Duodenal mucosa (tissue), 2 donors: Measurements from ENCODE around the gene APP.
A peak's percentile ranks its signal among the peaks of the same experiment; 100 is the strongest.
"Not testable (repeated sequence)": the region's sequence is repeated elsewhere in the genome, so short reads cannot be mapped to it uniquely, and the experiment has no call there.

ENCODE experiments used
- H3K27ac ChIP-seq: one replicate; pipeline ENCODE4 v1.7.0; 2013; ENCODE audit warnings: low read depth, low read length
- H3K27me3 ChIP-seq, 2 donors: one replicate each; pipeline ENCODE4 v1.7.0; 2013; ENCODE audit warnings: low read length in 2 of 2, control low read depth in 1 of 2; ENCODE audit not compliant: insufficient read depth in 2 of 2, control insufficient read depth in 1 of 2
- H3K36me3 ChIP-seq, 2 donors: one replicate each; pipeline ENCODE4 v1.7.0; 2013; ENCODE audit warnings: low read length in 2 of 2, control low read depth in 1 of 2; ENCODE audit not compliant: insufficient read depth in 2 of 2, control insufficient read depth in 1 of 2
- H3K4me1 ChIP-seq, 2 donors: one replicate each; pipeline ENCODE4 v1.7.0; 2013; ENCODE audit warnings: low read length in 2 of 2, control low read depth in 1 of 2; ENCODE audit not compliant: insufficient read depth in 2 of 2, control insufficient read depth in 1 of 2
- H3K4me3 ChIP-seq, 2 donors: one replicate each; pipeline ENCODE4 v1.7.0; 2013; ENCODE audit warnings: low read length in 2 of 2, low read depth in 1 of 2
- H3K9ac ChIP-seq, 2 donors: one replicate each; pipeline ENCODE4 v1.7.0; 2013; ENCODE audit warnings: low read length in 2 of 2, low read depth in 1 of 2
- H3K9me3 ChIP-seq, 2 donors: one replicate each; pipeline ENCODE4 v1.7.0; 2013; ENCODE audit warnings: low read length in 2 of 2, control low read depth in 1 of 2; ENCODE audit not compliant: control insufficient read depth in 1 of 2

The APP gene

GRCh38 chr21:25927195-25927880 lies 243.2 kb downstream of the APP start:
- Histone ChIP-seq H3K4me1 (peaks cover 7 to 11% of the 10 kb centered on the region in 2 donors), H3K4me3 (no peak overlapping the region), H3K27me3 (no peaks in the 10 kb centered on the region), H3K36me3 (no peaks in the 10 kb centered on the region), H3K9me3 (no peaks in the 10 kb centered on the region), H3K27ac (no peak overlapping the region), H3K9ac (no peak overlapping the region)

GRCh38 chr21:25925936-25926335 lies 244.6 kb downstream of the APP start:
- Histone ChIP-seq H3K9ac (no peak overlapping the region), H3K27me3 (no peaks in the 10 kb centered on the region), H3K4me3 (no peak overlapping the region), H3K27ac (no peak overlapping the region), H3K36me3 (no peaks in the 10 kb centered on the region), H3K4me1 (peaks cover 6 to 7% of the 10 kb centered on the region in 2 donors), H3K9me3 (no peaks in the 10 kb centered on the region)

- no peak overlapping the region for H3K4me3 ChIP-seq
- no peaks in the 10 kb centered on the region for H3K27me3 ChIP-seq
- H3K4me1 ChIP-seq = peaks cover 6 to 7% of the 10 kb centered on the region in 2 donors
- no peak overlapping the region for H3K9ac ChIP-seq
- H3K36me3 ChIP-seq = no peaks in the 10 kb centered on the region
- H3K9me3 ChIP-seq = no peaks in the 10 kb centered on the region
- no peak overlapping the region for H3K27ac ChIP-seq
These were observed 245.3 kb downstream of the APP start for GRCh38 chr21:25925064-25925800.

GRCh38 chr21:25918152-25918551 lies 252.4 kb downstream of the APP start:
- H3K4me1 ChIP-seq, H3K36me3 ChIP-seq, H3K4me3 ChIP-seq, H3K27me3 ChIP-seq, H3K9ac ChIP-seq, H3K9me3 ChIP-seq, H3K27ac ChIP-seq: not testable (repeated sequence)

GRCh38 chr21:25916226-25916625 lies 254.3 kb downstream of the APP start:
- Histone ChIP-seq H3K4me1 (peaks cover 12 to 17% of the 10 kb centered on the region in 2 donors), H3K27ac (no peak overlapping the region), H3K9me3 (no peaks in the 10 kb centered on the region), H3K4me3 (no peak overlapping the region), H3K36me3 (peaks cover 0 to 3% of the 10 kb centered on the region in 2 donors), H3K27me3 (no peaks in the 10 kb centered on the region), H3K9ac (no peak overlapping the region)

DNA sequence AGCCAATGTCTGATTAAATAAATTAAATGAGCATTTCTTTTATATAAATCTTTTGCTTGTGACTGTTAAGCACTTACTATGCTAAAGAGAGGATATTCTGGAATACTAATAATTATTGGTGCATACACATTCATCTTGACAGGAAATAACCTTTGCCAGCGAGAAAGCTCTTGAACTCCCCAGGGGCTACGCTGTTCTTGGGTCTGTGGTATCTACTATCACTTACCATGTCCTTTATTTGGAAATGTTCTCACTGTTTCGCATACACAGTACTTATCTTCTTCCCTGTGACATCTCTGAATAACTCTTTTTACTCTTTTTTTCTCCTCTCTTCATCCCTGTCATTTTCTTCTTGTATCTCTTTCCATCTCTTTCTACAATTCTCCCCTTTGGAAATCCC lies 257.1 kb downstream of the APP start:
- Histone ChIP-seq H3K4me1 (peaks cover 12 to 25% of the 10 kb centered on the region in 2 donors), H3K36me3 (peaks cover 0 to 3% of the 10 kb centered on the region in 2 donors), H3K27me3 (no peaks in the 10 kb centered on the region), H3K9ac (no peak overlapping the region), H3K4me3 (no peak overlapping the region), H3K27ac (no peak overlapping the region), H3K9me3 (no peaks in the 10 kb centered on the region)

GRCh38 chr21:25912402-25912746 lies 258.2 kb downstream of the APP start:
- H3K27ac ChIP-seq = no peak overlapping the region
- H3K4me3 ChIP-seq = peak overlapping the region; percentile 3 to 5
- no peaks in the 10 kb centered on the region for H3K27me3 ChIP-seq
- H3K4me1 ChIP-seq = peaks cover 13 to 32% of the 10 kb centered on the region in 2 donors
- H3K9ac ChIP-seq = no peak overlapping the region
- H3K36me3 ChIP-seq = peaks cover 0 to 3% of the 10 kb centered on the region in 2 donors
- H3K9me3 ChIP-seq = no peaks in the 10 kb centered on the region

DNA sequence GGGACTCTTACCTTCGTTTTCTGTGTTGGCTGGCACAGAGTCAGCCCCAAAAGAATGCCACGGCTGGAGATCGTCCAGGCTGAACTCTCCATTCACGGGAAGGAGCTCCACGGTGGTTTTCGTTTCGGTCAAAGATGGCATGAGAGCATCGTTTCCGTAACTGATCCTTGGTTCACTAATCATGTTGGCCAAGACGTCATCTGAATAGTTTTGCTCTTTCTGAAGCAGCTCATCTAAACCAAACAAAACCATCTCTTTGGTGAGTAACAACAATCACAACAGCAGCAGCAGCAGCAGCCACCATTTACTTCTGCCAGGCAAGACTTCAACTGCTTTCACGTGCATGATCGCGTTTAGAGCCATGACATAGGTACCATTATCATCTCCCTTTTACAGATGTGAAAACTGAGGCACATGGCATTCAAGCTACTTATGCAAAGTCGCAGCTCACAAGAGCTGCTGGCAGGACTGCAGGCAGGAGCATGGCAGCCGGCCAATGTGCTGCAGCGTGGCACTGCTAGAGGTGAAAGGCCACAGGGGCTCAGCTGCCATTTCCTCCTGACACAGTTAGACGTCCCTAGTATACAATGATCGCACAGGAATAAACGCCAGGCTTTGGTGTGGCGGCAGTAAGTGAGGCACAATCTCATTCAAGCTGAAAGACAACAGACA lies 258.7 kb downstream of the APP start:
- no peak overlapping the region for H3K9ac ChIP-seq
- H3K4me1 ChIP-seq = peaks cover 18 to 37% of the 10 kb centered on the region in 2 donors
- no peaks in the 10 kb centered on the region for H3K27me3 ChIP-seq
- H3K9me3 ChIP-seq = no peaks in the 10 kb centered on the region
- peak overlapping the region; percentile 3 to 5 for H3K4me3 ChIP-seq
- no peak overlapping the region for H3K27ac ChIP-seq
- H3K36me3 ChIP-seq = peaks cover 0 to 3% of the 10 kb centered on the region in 2 donors

- Histone ChIP-seq H3K9me3 (no peaks in the 10 kb centered on the region), H3K4me1 (peaks cover 29 to 47% of the 10 kb centered on the region in 2 donors), H3K9ac (no peak overlapping the region), H3K4me3 (no peak overlapping the region), H3K27me3 (no peaks in the 10 kb centered on the region), H3K27ac (no peak overlapping the region), H3K36me3 (peaks cover 0 to 3% of the 10 kb centered on the region in 2 donors)
These were observed 259.8 kb downstream of the APP start for GRCh38 chr21:25910809-25911208.

DNA sequence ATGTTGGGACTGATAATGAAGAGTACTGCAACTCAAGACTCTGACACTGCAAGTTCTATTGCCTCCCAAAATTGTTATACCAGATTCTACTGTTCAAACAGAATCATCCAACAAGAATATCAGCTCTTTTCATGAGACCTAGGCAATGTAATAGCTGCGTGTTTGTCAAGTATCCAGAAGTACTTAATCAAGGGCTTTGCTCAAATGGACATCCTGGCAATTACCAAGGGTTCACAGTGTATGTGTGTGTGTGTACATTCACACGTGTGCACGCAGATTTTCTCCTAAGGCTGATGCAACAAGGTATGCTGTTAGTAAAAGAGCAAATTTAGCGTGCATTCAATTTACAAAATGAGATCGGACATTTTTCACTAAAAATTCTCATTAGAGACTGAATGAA lies 261.2 kb downstream of the APP start:
- Histone ChIP-seq H3K27ac (no peak overlapping the region), H3K27me3 (no peaks in the 10 kb centered on the region), H3K4me3 (no peak overlapping the region), H3K4me1 (peaks cover 40 to 59% of the 10 kb centered on the region in 2 donors), H3K9ac (no peak overlapping the region), H3K36me3 (peaks cover 0 to 3% of the 10 kb centered on the region in 2 donors), H3K9me3 (no peaks in the 10 kb centered on the region)
